Left lung (tissue), 10 donors: ENCODE measurements around the gene KRT74. TPM values are rescaled to one million over a fixed set of nuclear protein-coding genes. Genes with fewer than 3 reads are reported as not detected.

Experiments used
- ATAC-seq: fragments of 200-7000 bp; cut with Tn5 transposase; one replicate; pipeline ENCODE4 v1.9.1; 2020; ENCODE audit warnings: moderate library complexity
- DNase-seq, 4 donors: peaks; one replicate each; pipeline ENCODE4 v3.0.0-alpha.2; 2013 to 2020
- H3K27ac ChIP-seq, 2 donors: fragments of 200-600 bp; sonication (generic) in 1 of 2; one replicate each; pipeline versions ENCODE4 v1.5.0 to v1.8.0; 2020 to 2021
- H3K27me3 ChIP-seq, 2 donors: fragments of 200-600 bp; sonication (generic) in 1 of 2; one replicate each; pipeline versions ENCODE4 v1.5.0 to v1.8.0; 2020 to 2021
- H3K36me3 ChIP-seq, 2 donors: fragments of 200-600 bp; sonication (generic) in 1 of 2; one replicate each; pipeline versions ENCODE4 v1.5.0 to v1.8.0; 2020 to 2021
- H3K4me1 ChIP-seq, 2 donors: fragments of 200-600 bp; one replicate each; pipeline ENCODE4 v1.8.0; 2021
- H3K4me3 ChIP-seq, 2 donors: fragments of 200-600 bp; sonication (generic) in 1 of 2; one replicate each; pipeline versions ENCODE4 v1.5.0 to v1.8.0; 2020 to 2021; ENCODE audit warnings: mild to moderate bottlenecking in 1 of 2
- H3K9me3 ChIP-seq, 2 donors: fragments of 200-600 bp; sonication (generic) in 1 of 2; one replicate each; pipeline versions ENCODE4 v1.5.0 to v1.8.0; 2020 to 2021
- intact Hi-C, 2 donors: fragments of 100-400 bp; cut with DNase I; formaldehyde crosslinking; loops; one replicate each; pipeline versions ENCODE4 v1.11.2 to v1.14.2; 2022
- polyA plus RNA-seq, 6 donors: library from polyadenylated mRNA; unstranded; fragments of 120-200 nt; gene quantifications; one replicate each; pipeline ENCODE4 v1.2.1, GENCODE V29; 2013; ENCODE audit not compliant: insufficient read length in 6 of 6
- total RNA-seq, 2 donors: library from RNA; stranded (reverse); fragmentation: NEBNext Ultra II Directional; extraction: Animal tissue kit (Norgen Biotek cat#: 25700); gene quantifications; one replicate each; pipeline ENCODE4 v1.2.1, GENCODE V29; 2021
- TF ChIP-seq, protein P1 (sequence below), 2 donors: fragments of 200-600 bp; sonication (generic) in 1 of 2; IDR thresholded peaks; one replicate each; pipeline versions ENCODE4 v1.5.0 to v1.8.0; 2021; ENCODE audit warnings: antibody characterized with exemption in 2 of 2
- donor health status: DM: no; HTN: yes; CAD: no.
- donor health status: DM: no; HTN: no; CAD: no.

Gene KRT74
- total and polyA plus RNA-seq, 8 donors = not detected

DNA sequence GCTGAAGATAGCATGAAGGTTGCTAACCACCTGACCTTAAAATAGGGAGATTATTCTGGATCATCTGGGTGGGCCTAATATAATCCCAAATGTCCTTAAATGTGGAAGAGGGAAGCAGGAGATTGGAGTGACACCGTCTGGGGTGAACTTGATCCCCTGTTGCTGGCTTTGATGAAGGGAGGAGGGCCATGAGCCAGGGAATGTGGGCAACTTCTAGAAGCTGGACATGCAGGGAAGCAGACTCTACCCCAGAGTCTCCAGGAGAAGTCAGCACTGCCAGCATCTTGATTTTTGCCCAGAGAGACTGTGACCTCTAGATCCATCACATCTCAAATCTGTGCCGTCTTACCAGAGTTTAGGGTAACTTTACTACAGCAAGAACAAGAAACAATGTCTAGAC is 44.2 kb downstream of the KRT74 start:
- no peaks in the 10 kb centered on the region for H3K9me3 ChIP-seq
- H3K27me3 ChIP-seq = peaks cover 0 to 16% of the 10 kb centered on the region in 2 donors
- H3K4me3 ChIP-seq = no peak overlapping the region
- ATAC-seq = no peak
- intact Hi-C loops = no loop called here
- no peak overlapping the region for H3K27ac ChIP-seq
- DNase-seq = no peak
- TF ChIP-seq, protein P1, sequence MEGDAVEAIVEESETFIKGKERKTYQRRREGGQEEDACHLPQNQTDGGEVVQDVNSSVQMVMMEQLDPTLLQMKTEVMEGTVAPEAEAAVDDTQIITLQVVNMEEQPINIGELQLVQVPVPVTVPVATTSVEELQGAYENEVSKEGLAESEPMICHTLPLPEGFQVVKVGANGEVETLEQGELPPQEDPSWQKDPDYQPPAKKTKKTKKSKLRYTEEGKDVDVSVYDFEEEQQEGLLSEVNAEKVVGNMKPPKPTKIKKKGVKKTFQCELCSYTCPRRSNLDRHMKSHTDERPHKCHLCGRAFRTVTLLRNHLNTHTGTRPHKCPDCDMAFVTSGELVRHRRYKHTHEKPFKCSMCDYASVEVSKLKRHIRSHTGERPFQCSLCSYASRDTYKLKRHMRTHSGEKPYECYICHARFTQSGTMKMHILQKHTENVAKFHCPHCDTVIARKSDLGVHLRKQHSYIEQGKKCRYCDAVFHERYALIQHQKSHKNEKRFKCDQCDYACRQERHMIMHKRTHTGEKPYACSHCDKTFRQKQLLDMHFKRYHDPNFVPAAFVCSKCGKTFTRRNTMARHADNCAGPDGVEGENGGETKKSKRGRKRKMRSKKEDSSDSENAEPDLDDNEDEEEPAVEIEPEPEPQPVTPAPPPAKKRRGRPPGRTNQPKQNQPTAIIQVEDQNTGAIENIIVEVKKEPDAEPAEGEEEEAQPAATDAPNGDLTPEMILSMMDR (IDR thresholded peaks at IDR 0.05) = no peak
- no peaks in the 10 kb centered on the region for H3K4me1 ChIP-seq
- no peaks in the 10 kb centered on the region for H3K36me3 ChIP-seq

GRCh38 chr12:52528641-52529143 is 45.0 kb downstream of the KRT74 start:
- ATAC-seq = no peak
- H3K27ac ChIP-seq = no peak overlapping the region
- intact Hi-C loops = no loop called here
- H3K27me3 ChIP-seq = peaks cover 0 to 23% of the 10 kb centered on the region in 2 donors
- H3K4me1 ChIP-seq = no peaks in the 10 kb centered on the region
- H3K9me3 ChIP-seq = no peaks in the 10 kb centered on the region
- no peak for DNase-seq
- H3K4me3 ChIP-seq = no peak overlapping the region
- TF ChIP-seq, protein P1 (IDR thresholded peaks at IDR 0.05) = no peak
- H3K36me3 ChIP-seq = no peaks in the 10 kb centered on the region

DNA sequence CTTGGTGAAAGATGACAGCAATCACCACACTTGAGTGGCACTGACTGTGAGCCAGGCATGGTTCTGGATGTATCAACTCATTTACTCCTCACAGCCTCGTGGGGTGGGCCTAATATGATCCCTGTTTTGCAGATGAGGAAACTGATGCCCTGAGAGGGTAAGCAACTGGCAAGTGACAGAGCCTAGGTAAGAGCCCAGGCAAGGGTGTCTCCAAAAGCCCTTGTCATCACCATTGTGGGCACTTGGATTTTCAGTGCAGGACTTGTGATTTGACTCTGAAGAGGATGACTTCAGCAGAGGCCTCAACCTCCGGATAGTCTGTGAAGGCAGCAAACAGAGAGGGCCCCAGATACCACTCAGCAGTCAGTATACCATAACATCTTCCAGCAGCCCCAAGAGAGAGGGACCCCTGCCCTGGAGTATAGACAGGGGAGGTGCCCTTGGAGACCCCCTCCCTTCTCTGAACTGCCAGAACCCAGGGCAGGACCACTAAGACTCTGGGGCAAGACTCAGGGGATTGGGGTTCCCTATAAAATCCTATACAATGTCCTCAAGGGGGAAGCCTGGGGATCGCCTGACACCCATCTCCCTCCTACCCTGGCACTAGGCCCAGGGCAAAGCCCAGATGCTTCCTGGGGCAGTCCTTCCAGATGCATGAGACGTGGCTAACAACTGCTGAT is 46.4 kb downstream of the KRT74 start:
- Histone ChIP-seq H3K9me3 (no peaks in the 10 kb centered on the region), H3K4me3 (no peak overlapping the region), H3K27ac (no peak overlapping the region), H3K4me1 (no peaks in the 10 kb centered on the region), H3K36me3 (no peaks in the 10 kb centered on the region), H3K27me3 (peaks cover 0 to 37% of the 10 kb centered on the region in 2 donors)
- TF ChIP-seq, protein P1 (IDR thresholded peaks at IDR 0.05) = no peak
- intact Hi-C loops = no loop called here
- DNase-seq (no peak), ATAC-seq (no peak)

DNA sequence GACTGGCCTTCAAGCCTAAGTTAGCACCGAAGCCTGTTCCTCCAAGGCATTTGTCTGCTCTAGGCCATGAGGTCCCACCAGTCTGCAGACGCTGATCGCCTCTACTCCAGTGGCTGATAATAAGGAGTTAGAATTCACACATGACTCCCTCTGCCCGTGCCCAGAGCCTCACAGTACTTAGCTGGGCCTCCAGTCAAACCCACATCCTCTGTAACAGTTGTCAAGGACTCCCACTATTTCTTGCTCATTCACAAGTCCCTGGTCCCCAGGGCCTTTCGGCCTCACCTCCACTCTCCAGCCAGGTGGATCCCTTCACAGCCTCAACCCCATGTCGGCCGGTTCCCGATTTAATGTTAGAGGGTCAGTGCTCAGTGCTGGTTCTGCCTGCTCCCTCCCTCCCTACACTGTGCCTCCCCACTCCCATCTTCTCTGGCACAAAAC is 47.1 kb downstream of the KRT74 start:
- H3K36me3 ChIP-seq = no peaks in the 10 kb centered on the region
- H3K4me3 ChIP-seq = no peak overlapping the region
- H3K4me1 ChIP-seq = no peaks in the 10 kb centered on the region
- intact Hi-C loops = no loop called here
- no peak overlapping the region for H3K27ac ChIP-seq
- DNase-seq = no peak
- ATAC-seq = no peak
- H3K27me3 ChIP-seq = peaks cover 0 to 44% of the 10 kb centered on the region in 2 donors
- no peaks in the 10 kb centered on the region for H3K9me3 ChIP-seq
- TF ChIP-seq, protein P1 (IDR thresholded peaks at IDR 0.05) = no peak

GRCh38 chr12:52525661-52526499 is 47.8 kb downstream of the KRT74 start:
- ATAC-seq = no peak
- Histone ChIP-seq H3K4me1 (no peaks in the 10 kb centered on the region), H3K9me3 (no peaks in the 10 kb centered on the region), H3K27me3 (peaks cover 0 to 44% of the 10 kb centered on the region in 2 donors), H3K4me3 (no peak overlapping the region), H3K27ac (no peak overlapping the region), H3K36me3 (no peaks in the 10 kb centered on the region)
- no peak for DNase-seq
- TF ChIP-seq, protein P1 (IDR thresholded peaks at IDR 0.05) = no peak
- intact Hi-C loops = no loop called here
